Activated CD8-positive, alpha-beta memory T cell treated with anti-CD3 and anti-CD28 coated beads, Interleukin-2, amount 10 ng/mL, durations not matched to agents 7 days and 5 days (primary cell): ENCODE measurements around the gene PITRM1. TPM values are rescaled to one million over a fixed set of nuclear protein-coding genes. Genes with fewer than 3 reads are reported as not detected.

Experiments used
- ATAC-seq: fragments of 150-1000 bp; cut with Tn5 transposase; one replicate; pipeline ENCODE4 v1.10.0; 2021; ENCODE audit warnings: moderate library complexity
- CTCF ChIA-PET: fragments of 350-600 bp; sonication (Branson Sonifier 250); formaldehyde crosslinking; loops from one replicate; lab custom pipeline; 2021; ENCODE audit warnings: antibody characterized with exemption; lab: Charles Lee
- DNase-seq: peaks from one replicate; pipeline ENCODE4 v3.0.0-alpha.2; 2020
- H3K27ac Mint-ChIP-seq: one replicate; pipeline ENCODE4 v1.8.0; 2021; ENCODE audit warnings: mild to moderate bottlenecking, mixed read lengths
- H3K27me3 Mint-ChIP-seq: one replicate; pipeline ENCODE4 v1.8.0; 2021; ENCODE audit warnings: mixed read lengths
- H3K36me3 Mint-ChIP-seq: one replicate; pipeline ENCODE4 v1.8.0; 2021; ENCODE audit warnings: mild to moderate bottlenecking, mixed read lengths
- H3K4me1 Mint-ChIP-seq: one replicate; pipeline ENCODE4 v1.8.0; 2021; ENCODE audit warnings: mixed read lengths
- H3K4me3 Mint-ChIP-seq: one replicate; pipeline ENCODE4 v1.8.0; 2021; ENCODE audit warnings: mild to moderate bottlenecking, moderate library complexity, mixed read lengths
- H3K9me3 Mint-ChIP-seq: one replicate; pipeline ENCODE4 v1.8.0; 2022; ENCODE audit warnings: low read depth, mixed read lengths
- total RNA-seq, 2 experiments: library from RNA; stranded (reverse); gene quantifications; one replicate each; pipeline ENCODE4 v1.2.3, GENCODE V29; 2021

Gene PITRM1
- total RNA-seq, 2 experiments from 2014 or later = 65.3 to 71.3 TPM

DNA sequence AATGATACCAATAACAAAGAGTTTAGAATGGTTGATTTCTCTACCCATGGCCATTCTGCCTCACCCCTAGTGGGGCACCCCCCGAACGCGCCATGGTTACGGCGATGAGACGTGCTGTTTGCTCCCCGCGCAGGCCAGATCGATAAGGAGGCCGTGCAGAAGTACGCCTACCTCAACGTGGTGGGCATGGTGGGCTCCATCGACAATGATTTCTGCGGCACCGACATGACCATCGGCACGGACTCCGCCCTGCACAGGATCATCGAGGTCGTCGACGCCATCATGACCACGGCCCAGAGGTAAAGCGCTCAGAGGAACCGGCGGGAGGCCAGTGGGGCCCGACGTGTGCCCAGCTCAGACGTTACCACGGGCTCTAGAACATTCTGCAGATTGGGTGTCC, 68.9 kb downstream of the PITRM1 start:
- ATAC-seq = no peak
- H3K36me3 Mint-ChIP-seq = peaks cover 66% of the 10 kb centered on the region
- H3K4me1 Mint-ChIP-seq = peaks cover 3% of the 10 kb centered on the region
- CTCF ChIA-PET = no interaction called here
- H3K4me3 Mint-ChIP-seq = no peak overlapping the region
- no peak overlapping the region for H3K27ac Mint-ChIP-seq
- H3K9me3 Mint-ChIP-seq = no peaks in the 10 kb centered on the region
- no peaks in the 10 kb centered on the region for H3K27me3 Mint-ChIP-seq
- no peak for DNase-seq

DNA sequence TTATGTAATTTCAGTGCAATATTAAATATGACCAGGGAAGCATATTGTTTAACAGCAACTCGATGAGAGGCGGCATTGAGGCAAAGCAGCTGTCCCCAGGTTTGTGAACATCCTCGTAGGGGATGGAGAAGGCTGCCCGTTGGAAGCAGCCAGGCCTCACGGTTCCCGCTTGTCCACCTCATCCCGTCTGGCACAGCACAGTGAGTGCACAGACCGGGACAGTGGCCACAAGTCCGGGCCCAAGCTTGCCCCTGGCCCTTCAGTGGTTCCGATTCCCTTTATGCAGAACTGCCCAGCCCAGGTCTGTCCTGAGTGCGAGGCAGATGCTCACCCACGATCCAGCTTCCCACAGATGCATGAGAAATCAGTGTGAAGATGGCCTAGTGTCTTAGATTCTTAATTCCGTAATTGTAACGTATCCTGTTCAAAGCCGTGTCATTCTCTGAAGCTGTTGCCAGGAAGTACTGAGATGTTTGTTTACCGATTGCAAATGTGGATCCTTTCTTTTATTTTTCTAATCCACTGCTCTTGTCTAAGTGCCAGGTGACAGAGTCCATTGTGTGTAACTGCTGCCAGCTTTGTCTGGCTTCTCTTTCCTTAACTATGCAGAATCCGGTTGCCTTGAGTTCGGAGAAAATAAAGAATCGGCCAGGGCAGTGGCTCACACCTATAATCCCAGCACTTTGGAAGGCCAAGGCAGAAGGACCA, 69.7 kb downstream of the PITRM1 start:
- peaks cover 3% of the 10 kb centered on the region for H3K4me1 Mint-ChIP-seq
- CTCF ChIA-PET = no interaction called here
- H3K27me3 Mint-ChIP-seq = no peaks in the 10 kb centered on the region
- ATAC-seq = no peak
- no peak overlapping the region for H3K27ac Mint-ChIP-seq
- H3K9me3 Mint-ChIP-seq = no peaks in the 10 kb centered on the region
- no peak overlapping the region for H3K4me3 Mint-ChIP-seq
- DNase-seq = no peak
- peaks cover 61% of the 10 kb centered on the region for H3K36me3 Mint-ChIP-seq

DNA sequence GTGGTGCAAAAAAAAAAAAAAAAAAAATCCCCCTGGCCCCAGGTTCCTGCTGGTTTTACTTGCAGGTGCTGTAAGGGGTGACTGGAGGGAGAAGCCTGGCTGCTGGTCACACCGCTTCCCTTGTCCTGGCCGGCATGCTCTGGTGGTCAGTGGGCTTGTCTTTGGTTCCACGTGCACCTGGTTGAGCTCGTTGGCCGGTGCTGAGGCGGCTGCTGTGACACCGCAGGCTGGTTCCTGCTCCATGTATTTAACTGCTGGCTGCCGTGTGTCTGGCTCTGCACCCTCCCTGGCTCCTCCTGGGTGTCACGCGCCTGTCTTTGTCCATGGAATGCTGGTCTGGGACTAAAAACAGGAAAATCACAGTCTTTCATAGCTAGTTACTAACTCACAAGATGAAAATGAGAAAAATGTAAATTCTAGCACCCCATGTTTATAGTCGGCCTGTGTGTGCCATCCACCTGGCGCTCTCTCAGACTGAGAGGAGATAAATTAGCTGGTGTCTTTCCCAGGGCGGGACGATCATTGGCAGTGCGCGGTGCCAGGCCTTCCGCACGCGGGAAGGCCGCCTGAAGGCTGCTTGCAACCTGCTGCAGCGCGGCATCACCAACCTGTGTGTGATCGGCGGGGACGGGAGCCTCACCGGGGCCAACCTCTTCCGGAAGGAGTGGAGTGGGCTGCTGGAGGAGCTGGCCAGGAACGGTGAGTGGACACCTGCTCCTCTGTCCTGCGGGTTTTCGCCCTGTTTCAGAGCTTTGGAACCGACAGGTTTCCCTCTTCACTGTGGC, 71.5 kb downstream of the PITRM1 start:
- DNase-seq (no peak), ATAC-seq (no peak)
- Mint-ChIP-seq H3K27ac (peak overlapping the region; percentile 55), H3K4me1 (peaks cover 11% of the 10 kb centered on the region), H3K27me3 (no peaks in the 10 kb centered on the region), H3K36me3 (peaks cover 58% of the 10 kb centered on the region), H3K4me3 (no peak overlapping the region), H3K9me3 (no peaks in the 10 kb centered on the region)
- CTCF ChIA-PET = interaction anchor here (1.1 kb wide), 1 partner anchor 10 kb away, joined by 3 read pairs; no protein-coding TSS in a partner anchor

DNA sequence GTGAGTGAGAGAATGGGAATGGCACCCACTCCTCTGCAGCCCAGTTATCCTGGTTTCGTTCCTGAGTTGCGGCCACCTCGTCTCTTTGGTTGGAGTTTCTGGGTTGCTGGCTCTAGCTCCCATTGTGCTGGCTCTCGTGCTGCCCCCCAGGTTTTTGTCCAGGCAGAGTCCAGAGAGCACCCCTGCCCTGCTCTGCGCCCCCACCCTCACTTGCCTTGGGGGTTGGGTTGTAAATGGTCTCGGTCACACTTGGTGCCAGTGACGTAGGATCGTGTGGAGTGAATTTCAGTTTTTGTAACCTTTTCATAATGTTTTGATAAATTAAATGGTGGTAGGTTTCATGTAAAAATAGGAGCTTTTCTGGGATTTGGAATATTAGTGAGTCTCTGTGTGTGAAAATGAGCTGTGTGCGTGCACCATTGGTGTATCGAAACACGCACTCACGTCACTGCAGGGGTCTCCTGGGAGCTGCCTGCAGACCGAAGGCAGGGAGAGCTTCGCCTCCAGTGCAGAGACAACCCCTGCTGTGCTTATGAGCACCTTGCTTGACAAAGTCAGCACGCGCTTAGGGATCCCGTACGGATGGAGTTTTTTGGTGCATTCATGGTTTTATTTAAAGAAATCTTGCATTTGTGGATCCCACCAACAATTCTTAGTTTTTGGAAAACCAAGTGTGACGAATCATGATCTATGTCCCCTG, 72.3 kb downstream of the PITRM1 start:
- H3K36me3 Mint-ChIP-seq = peaks cover 53% of the 10 kb centered on the region
- ATAC-seq (no peak), DNase-seq (no peak)
- CTCF ChIA-PET = no interaction called here
- H3K9me3 Mint-ChIP-seq = no peaks in the 10 kb centered on the region
- no peaks in the 10 kb centered on the region for H3K27me3 Mint-ChIP-seq
- no peak overlapping the region for H3K4me3 Mint-ChIP-seq
- peaks cover 19% of the 10 kb centered on the region for H3K4me1 Mint-ChIP-seq
- no peak overlapping the region for H3K27ac Mint-ChIP-seq

DNA sequence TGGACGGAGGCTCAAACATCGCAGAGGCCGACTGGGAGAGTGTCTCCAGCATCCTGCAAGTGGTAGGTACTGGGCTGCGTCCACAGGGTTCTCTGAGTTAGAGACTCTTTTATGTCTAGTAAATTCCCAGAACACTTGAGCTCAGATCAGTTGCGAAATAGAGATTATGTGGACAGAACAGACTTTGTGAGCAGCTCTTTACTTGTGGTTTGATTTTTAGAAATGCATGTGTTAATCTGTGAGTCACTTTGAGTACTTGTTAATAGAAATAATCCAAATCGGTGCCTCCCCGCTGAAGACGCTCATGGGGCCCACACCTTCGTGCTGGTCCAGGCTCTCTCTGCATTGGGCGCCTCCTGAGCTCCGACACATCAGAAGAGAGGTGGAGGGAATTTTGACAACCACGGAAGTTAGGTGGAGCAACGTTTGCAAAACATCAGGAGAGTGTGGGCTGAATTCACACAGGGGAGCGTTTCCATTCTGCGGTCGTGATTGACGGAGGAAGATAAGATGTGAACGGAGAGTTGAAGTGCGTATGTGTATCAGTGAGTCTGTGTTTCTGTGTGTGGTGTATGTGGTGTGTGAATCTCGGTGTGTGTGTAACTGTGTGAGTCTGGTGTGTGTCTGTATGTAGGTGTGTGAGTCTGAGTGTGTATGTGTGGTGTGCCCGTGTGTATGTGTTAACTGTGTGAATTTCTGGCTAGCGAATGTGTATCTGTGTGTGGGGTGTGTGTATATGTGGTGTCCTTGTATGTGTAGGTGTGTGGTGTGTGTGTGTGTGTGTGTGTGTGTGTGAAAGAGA, 73.1 kb downstream of the PITRM1 start:
- CTCF ChIA-PET = no interaction called here
- Mint-ChIP-seq H3K27ac (no peak overlapping the region), H3K4me3 (no peak overlapping the region), H3K36me3 (peaks cover 56% of the 10 kb centered on the region), H3K9me3 (no peaks in the 10 kb centered on the region), H3K4me1 (peaks cover 26% of the 10 kb centered on the region), H3K27me3 (no peaks in the 10 kb centered on the region)
- ATAC-seq (no peak), DNase-seq (no peak)

DNA sequence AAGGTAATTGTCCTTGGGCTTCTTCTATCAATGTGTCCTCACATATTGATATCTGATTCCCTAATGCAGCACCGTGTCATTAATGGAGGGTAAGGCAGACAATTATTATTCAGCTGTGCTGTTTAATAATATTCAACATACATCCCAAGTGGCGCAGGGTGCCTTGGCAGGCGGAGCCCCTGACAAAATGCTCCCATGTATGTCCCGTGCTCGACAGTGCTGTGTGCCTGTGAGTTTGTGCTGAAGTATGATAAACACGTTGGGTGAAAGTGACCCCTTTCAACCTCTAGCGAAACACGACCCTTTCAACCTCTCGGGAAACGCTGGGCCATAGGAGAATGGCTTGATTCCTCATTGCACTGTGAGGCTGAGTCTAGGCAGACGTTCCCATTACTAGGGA, 73.9 kb downstream of the PITRM1 start:
- DNase-seq = no peak
- CTCF ChIA-PET = no interaction called here
- Mint-ChIP-seq H3K27me3 (no peaks in the 10 kb centered on the region), H3K36me3 (peaks cover 56% of the 10 kb centered on the region), H3K27ac (no peak overlapping the region), H3K4me3 (no peak overlapping the region), H3K9me3 (no peaks in the 10 kb centered on the region), H3K4me1 (peaks cover 34% of the 10 kb centered on the region)
- no peak for ATAC-seq

DNA sequence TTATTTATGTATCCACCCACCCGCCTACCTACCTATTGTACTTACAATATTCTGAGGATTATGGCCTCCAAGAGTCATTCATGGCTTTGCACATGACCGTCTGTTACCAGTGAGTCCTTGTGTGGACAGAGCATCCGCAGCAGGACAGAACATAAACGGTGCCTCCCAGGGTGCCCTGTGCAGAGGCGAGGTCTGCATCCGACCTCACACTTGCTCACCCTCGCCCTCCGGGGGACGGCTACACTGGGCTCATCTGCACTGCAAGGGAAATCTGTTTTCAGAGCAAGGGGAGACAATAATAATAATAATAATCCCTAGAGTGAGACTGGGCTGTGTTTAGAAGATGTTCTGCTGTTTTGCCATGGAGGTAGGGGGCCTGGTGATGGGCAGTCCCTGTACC, 75.4 kb downstream of the PITRM1 start:
- no peak overlapping the region for H3K4me3 Mint-ChIP-seq
- CTCF ChIA-PET = no interaction called here
- no peak for ATAC-seq
- no peaks in the 10 kb centered on the region for H3K9me3 Mint-ChIP-seq
- H3K27me3 Mint-ChIP-seq = no peaks in the 10 kb centered on the region
- DNase-seq = no peak
- peaks cover 52% of the 10 kb centered on the region for H3K36me3 Mint-ChIP-seq
- H3K4me1 Mint-ChIP-seq = peaks cover 48% of the 10 kb centered on the region
- H3K27ac Mint-ChIP-seq = peak overlapping the region; percentile 59

DNA sequence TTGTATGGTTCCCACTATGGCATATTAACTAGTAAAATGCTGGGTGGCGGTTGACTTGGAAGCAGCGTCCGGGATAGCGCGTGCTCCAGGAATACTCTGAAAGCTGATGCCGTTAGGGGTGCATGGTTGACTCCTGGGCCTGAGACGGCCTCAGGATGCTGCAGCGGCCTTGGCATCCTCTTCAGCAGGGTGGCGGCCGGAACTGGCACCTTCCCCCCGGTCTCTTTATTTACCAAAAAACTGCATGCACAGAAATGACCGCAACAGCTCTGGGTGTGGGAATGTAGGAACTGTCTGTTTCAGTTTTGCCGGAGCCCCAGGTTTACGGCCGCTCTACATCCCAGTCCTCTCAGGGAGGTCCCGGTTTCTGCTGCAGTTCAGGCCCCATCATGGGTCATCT, 76.4 kb downstream of the PITRM1 start:
- Mint-ChIP-seq H3K27ac (peak overlapping the region; percentile 94), H3K4me3 (peak overlapping the region; percentile 36), H3K9me3 (no peaks in the 10 kb centered on the region), H3K36me3 (peaks cover 52% of the 10 kb centered on the region), H3K27me3 (no peaks in the 10 kb centered on the region), H3K4me1 (peaks cover 58% of the 10 kb centered on the region)
- DNase-seq (no peak), ATAC-seq (no peak)
- CTCF ChIA-PET = no interaction called here

DNA sequence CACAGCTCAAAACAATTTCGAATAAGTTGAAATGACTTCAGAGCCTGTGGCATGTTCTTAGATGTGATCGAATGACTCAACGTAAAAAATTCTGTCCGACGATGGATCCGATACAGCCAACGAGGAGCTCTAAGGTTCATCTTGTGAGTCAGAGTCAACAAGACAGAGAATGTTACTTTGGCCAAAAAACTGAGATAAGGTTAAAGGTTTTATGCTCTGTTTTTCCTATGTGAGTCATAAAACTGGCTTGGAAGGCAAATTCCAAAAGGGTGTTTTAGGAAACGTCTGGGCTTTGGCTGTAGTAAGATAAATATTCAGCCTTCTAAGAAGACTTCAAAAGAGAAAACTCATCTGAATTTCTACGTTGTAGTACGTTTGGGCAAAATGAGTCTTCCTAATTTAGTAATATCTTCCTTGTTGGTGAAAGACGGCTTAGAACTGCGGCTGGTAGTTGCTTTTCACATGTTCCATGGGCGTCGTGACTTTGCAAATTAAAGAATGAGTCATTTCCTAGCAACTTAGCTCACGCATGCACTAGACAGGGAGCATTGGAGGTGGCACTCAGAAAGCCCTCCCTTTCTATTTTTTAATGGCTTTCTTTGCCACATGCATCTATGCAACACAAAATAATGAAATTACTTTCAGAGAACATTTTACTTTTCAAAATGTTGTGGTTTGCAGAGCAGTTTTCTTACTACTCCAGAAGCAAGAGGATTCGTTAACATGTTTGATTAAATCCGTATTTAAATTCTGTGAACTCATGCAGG, 77.0 kb downstream of the PITRM1 start:
- H3K36me3 Mint-ChIP-seq = peaks cover 48% of the 10 kb centered on the region
- peak overlapping the region; percentile 36 for H3K4me3 Mint-ChIP-seq
- no peaks in the 10 kb centered on the region for H3K27me3 Mint-ChIP-seq
- CTCF ChIA-PET = no interaction called here
- no peaks in the 10 kb centered on the region for H3K9me3 Mint-ChIP-seq
- peak; percentile 84 for DNase-seq
- ATAC-seq = peak; percentile 74
- peaks cover 64% of the 10 kb centered on the region for H3K4me1 Mint-ChIP-seq
- peak overlapping the region; percentile 94 for H3K27ac Mint-ChIP-seq

DNA sequence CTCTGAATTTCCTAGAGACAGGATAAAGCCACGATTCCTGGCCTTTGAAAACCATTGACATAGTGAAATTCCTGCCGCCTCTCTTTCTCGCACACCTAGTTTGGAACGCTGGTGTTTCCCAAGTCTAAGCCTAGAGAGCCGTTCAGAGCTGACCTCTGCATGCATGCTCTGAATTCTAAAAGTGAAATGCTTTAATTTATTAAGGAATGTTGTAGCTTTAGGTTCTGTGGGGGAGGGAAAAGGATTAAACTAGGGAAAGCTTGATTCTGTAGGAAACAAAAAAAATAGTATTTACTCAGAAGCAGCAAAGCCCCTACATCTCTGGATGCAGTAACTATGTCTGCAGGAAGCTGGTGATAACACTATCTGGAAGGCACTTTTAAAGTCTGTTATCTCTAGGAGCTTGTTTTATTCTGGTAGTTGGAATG, 78.0 kb downstream of the PITRM1 start:
- H3K27ac Mint-ChIP-seq = peak overlapping the region; percentile 94
- H3K9me3 Mint-ChIP-seq = no peaks in the 10 kb centered on the region
- no peak for DNase-seq
- no peak for ATAC-seq
- H3K4me1 Mint-ChIP-seq = peaks cover 70% of the 10 kb centered on the region
- H3K27me3 Mint-ChIP-seq = no peaks in the 10 kb centered on the region
- CTCF ChIA-PET = interaction anchor here (1.2 kb wide), 1 partner anchor 25 kb away, joined by 4 read pairs; no protein-coding TSS in a partner anchor
- H3K4me3 Mint-ChIP-seq = peak overlapping the region; percentile 36
- peaks cover 44% of the 10 kb centered on the region for H3K36me3 Mint-ChIP-seq

DNA sequence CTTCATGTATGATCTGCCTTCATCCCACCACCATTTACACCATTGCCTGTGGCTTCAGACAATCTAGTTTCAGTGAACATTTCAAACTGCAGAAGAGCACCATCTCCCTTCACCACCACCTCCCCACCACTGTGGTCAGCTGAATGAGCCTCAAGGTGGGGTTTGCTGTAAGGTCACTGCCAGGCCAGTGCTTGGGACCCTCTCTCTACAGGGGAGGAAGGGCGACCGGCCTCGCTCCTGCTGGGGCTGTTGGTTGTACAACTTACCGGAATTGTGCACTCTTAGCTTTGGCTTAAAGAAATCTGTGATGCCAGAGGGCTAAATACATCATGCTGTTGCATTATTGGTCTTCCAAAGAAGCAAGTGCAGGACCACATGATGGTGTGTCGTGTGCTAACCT, 78.6 kb downstream of the PITRM1 start:
- CTCF ChIA-PET = interaction anchor here (1.2 kb wide), 1 partner anchor 24 kb away, joined by 4 read pairs; no protein-coding TSS in a partner anchor
- peak overlapping the region; percentile 94 for H3K27ac Mint-ChIP-seq
- no peaks in the 10 kb centered on the region for H3K27me3 Mint-ChIP-seq
- no peak for ATAC-seq
- DNase-seq = no peak
- H3K4me3 Mint-ChIP-seq = peak overlapping the region; percentile 9
- H3K36me3 Mint-ChIP-seq = peaks cover 42% of the 10 kb centered on the region
- H3K4me1 Mint-ChIP-seq = peaks cover 74% of the 10 kb centered on the region
- H3K9me3 Mint-ChIP-seq = no peaks in the 10 kb centered on the region

DNA sequence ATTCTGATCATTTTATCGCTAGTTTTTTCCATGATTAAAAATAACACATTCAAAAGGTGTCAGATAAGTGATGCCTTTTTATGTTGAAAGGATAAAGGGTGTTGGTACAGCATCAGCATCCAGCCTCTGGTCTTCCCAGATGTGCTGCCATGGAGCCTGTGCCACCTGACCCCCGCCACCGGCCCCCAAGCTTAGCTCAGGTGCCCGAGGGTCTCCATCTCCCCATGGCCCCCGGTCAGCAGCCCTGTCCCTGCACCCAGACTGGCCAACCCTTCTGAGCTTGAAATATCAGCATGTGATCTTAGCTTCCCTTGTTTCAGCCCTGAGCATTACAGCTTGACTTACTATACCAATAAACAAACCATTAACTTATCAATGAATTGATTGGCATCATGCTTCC, 80.7 kb downstream of the PITRM1 start:
- Mint-ChIP-seq H3K4me3 (peak overlapping the region; percentile 49), H3K36me3 (peaks cover 39% of the 10 kb centered on the region), H3K27me3 (no peaks in the 10 kb centered on the region), H3K9me3 (no peaks in the 10 kb centered on the region), H3K27ac (peak overlapping the region; percentile 94), H3K4me1 (peaks cover 75% of the 10 kb centered on the region)
- ATAC-seq (no peak), DNase-seq (no peak)
- CTCF ChIA-PET = interaction anchor here (1.2 to 1.7 kb wide), 4 partner anchors 9 to 22 kb away, joined by 3 to 5 read pairs (median 4); no protein-coding TSS in a partner anchor
